Stomach (tissue), 9 donors: ENCODE measurements around the gene SOCS3. TPM values are rescaled to one million over a fixed set of nuclear protein-coding genes. Genes with fewer than 3 reads are reported as not detected.

Source experiments
- DNase-seq, 2 donors: peaks; one replicate each; pipeline versions ENCODE4 v3.0.0 to v3.0.0-alpha.2; 2013 to 2019
- H3K27ac ChIP-seq, 5 donors: fragments of 200-600 bp in 4 of 5; sonication (generic) in 4 of 5; one replicate each; pipeline ENCODE4 v1.5.1; 2013 to 2019; ENCODE audit warnings: mild to moderate bottlenecking in 1 of 5, moderate library complexity in 1 of 5
- H3K27me3 ChIP-seq, 3 donors: fragments of 200-600 bp; sonication (generic); one replicate each; pipeline ENCODE4 v1.5.1; 2017 to 2019; ENCODE audit warnings: mixed run types in 1 of 3
- H3K36me3 ChIP-seq, 4 donors: fragments of 200-600 bp; sonication (generic); 1 replicate in 3 of 4; 2 replicates in 1 of 4; pipeline ENCODE4 v1.5.1; 2016 to 2019
- H3K4me1 ChIP-seq, 4 donors: fragments of 200-600 bp; sonication (generic); one replicate each; pipeline ENCODE4 v1.5.1; 2016 to 2019
- H3K4me3 ChIP-seq, 4 donors: fragments of 200-600 bp; sonication (generic) in 3 of 4; one replicate each; pipeline ENCODE4 v1.5.1; 2016 to 2019; ENCODE audit warnings: mild to moderate bottlenecking in 1 of 4
- H3K9me3 ChIP-seq, 4 donors: fragments of 200-600 bp; sonication (generic); one replicate each; pipeline ENCODE4 v1.5.1; 2016 to 2019
- CTCF ChIP-seq, 7 experiments: fragments of 450-650 bp in 4 of 7; fragments of 200-600 bp in 3 of 7; sonication (generic) in 3 of 7; IDR thresholded peaks; one replicate each; pipeline ENCODE4 v1.5.1; 2016 to 2019; ENCODE audit warnings: antibody characterized with exemption in 7 of 7, control low read depth in 2 of 7, mild to moderate bottlenecking in 1 of 7
- EP300 ChIP-seq: sonication (generic); formaldehyde crosslinking; IDR thresholded peaks from one replicate; pipeline ENCODE4 v1.6.1; 2017; ENCODE audit warnings: antibody characterized with exemption
- POLR2A ChIP-seq, 4 donors: fragments of 450-650 bp; IDR thresholded peaks; one replicate each; pipeline ENCODE4 v1.6.1; 2016; ENCODE audit warnings: antibody characterized with exemption in 4 of 4, control low read depth in 2 of 4, mild to moderate bottlenecking in 1 of 4, moderate library complexity in 1 of 4
- POLR2AphosphoS5 ChIP-seq, 3 donors: sonication (generic); formaldehyde crosslinking; IDR thresholded peaks; one replicate each; pipeline ENCODE4 v1.6.1; 2016; ENCODE audit warnings: antibody characterized with exemption in 3 of 3
- WGBS, 5 donors: extraction: QIAGEN DNeasy Blood & Tissue Kit in 3 of 5; methylation state at CpG; one replicate each; pipeline versions ENCODE4 v1.1.5 to v1.1.7; 2013 to 2018; 5-methylcytosine and 5-hydroxymethylcytosine counted together
- intact Hi-C: fragments of 100-400 bp; cut with DNase I; formaldehyde crosslinking; loops from one replicate; pipeline ENCODE4 v1.15.1; 2023; ENCODE audit warnings: low total_unique reads
- polyA plus RNA-seq, 3 donors: library from polyadenylated mRNA; stranded (reverse); fragments of 200-250 nt; gene quantifications; one replicate each; pipeline ENCODE4 v1.2.3, GENCODE V29; 2013
- total RNA-seq, 5 donors: library from RNA; depleted of rRNA; stranded (reverse); fragments of >200 nt; gene quantifications; one replicate each; pipeline versions ENCODE4 v1.1.0 to v1.2.3, GENCODE V29; 2014 to 2016
- donor health status: healthy with polysubstance abuse.
- donor health status: Bipolar disorder and iron deficiency.
- donor health status: healthy.

The SOCS3 gene
- total and polyA plus RNA-seq, 8 donors, result 18.7 to 62.9 (median 50.1) TPM

- H3K36me3 ChIP-seq, result peaks cover 0 to 3% (median 0%) of the 10 kb centered on the region in 4 donors
- no peak for DNase-seq
- peak overlapping the region; percentile 51 to 95 (median 82) for H3K27ac ChIP-seq
- TF ChIP-seq CTCF (IDR thresholded peaks at IDR 0.05) (no peak), POLR2A (IDR thresholded peaks at IDR 0.05) (no peak), POLR2AphosphoS5 (IDR thresholded peaks at IDR 0.05) (no peak), EP300 (no peak)
- H3K9me3 ChIP-seq, result no peaks in the 10 kb centered on the region
- H3K27me3 ChIP-seq, result no peaks in the 10 kb centered on the region
- no peak overlapping the region for H3K4me3 ChIP-seq
- WGBS, 5 donors, result 69 to 82% (median 81%) methylated on average over 23 of the region's 23 CpGs
- intact Hi-C loops, result no loop called here
- peaks cover 66 to 100% (median 82%) of the 10 kb centered on the region in 4 donors for H3K4me1 ChIP-seq
Observed at GRCh38 chr17:78384479-78385175, 24.8 kb upstream of the SOCS3 start.

- Histone ChIP-seq H3K4me3 (no peak overlapping the region), H3K9me3 (no peaks in the 10 kb centered on the region), H3K4me1 (peaks cover 67 to 99% (median 86%) of the 10 kb centered on the region in 4 donors), H3K27me3 (no peaks in the 10 kb centered on the region), H3K27ac (peak overlapping the region in 4 of 5 donors; percentile 81 to 95 (median 88)), H3K36me3 (peaks cover 0 to 3% (median 0%) of the 10 kb centered on the region in 4 donors)
- DNase-seq, result peak; percentile 57 to 71
- intact Hi-C loops, result no loop called here
- WGBS, 5 donors, result 42 to 58% (median 48%) methylated on average over 15 of the region's 15 CpGs
- TF ChIP-seq POLR2AphosphoS5 (IDR thresholded peaks at IDR 0.05), result peak; percentile 63 to 91 (median 71)
- TF ChIP-seq CTCF (IDR thresholded peaks at IDR 0.05), result no peak
- TF ChIP-seq POLR2A (IDR thresholded peaks at IDR 0.05), result no peak
- peak; percentile 84 for TF ChIP-seq EP300
Observed at GRCh38 chr17:78383725-78384471, 24.0 kb upstream of the SOCS3 start.

- peaks cover 0 to 3% (median 0%) of the 10 kb centered on the region in 4 donors for H3K36me3 ChIP-seq
- 55 to 63% (median 61%) methylated on average over 12 of the region's 12 CpGs for WGBS, 5 donors
- peak overlapping the region in 1 of 4 donors; percentile 6 for H3K4me3 ChIP-seq
- no peaks in the 10 kb centered on the region for H3K9me3 ChIP-seq
- no peaks in the 10 kb centered on the region for H3K27me3 ChIP-seq
- intact Hi-C loops, result no loop called here
- TF ChIP-seq CTCF (IDR thresholded peaks at IDR 0.05) (no peak), EP300 (no peak), POLR2A (IDR thresholded peaks at IDR 0.05) (no peak)
- peak overlapping the region; percentile 55 to 95 (median 81) for H3K27ac ChIP-seq
- peaks cover 59 to 86% (median 75%) of the 10 kb centered on the region in 4 donors for H3K4me1 ChIP-seq
- DNase-seq, result no peak
Observed at GRCh38 chr17:78381601-78382232, 21.8 kb upstream of the SOCS3 start.

- Histone ChIP-seq H3K4me3 (peak overlapping the region in 1 of 4 donors; percentile 97), H3K36me3 (peaks cover 0 to 3% (median 0%) of the 10 kb centered on the region in 4 donors), H3K4me1 (peaks cover 47 to 81% (median 65%) of the 10 kb centered on the region in 4 donors), H3K9me3 (no peaks in the 10 kb centered on the region), H3K27me3 (no peaks in the 10 kb centered on the region), H3K27ac (peak overlapping the region in 4 of 5 donors; percentile 92 to 95 (median 94))
- WGBS, 5 donors, result 77 to 84% (median 80%) methylated on average over 5 of the region's 5 CpGs
- DNase-seq, result no peak
- intact Hi-C loops, result no loop called here
- TF ChIP-seq POLR2A (IDR thresholded peaks at IDR 0.05) (no peak), POLR2AphosphoS5 (IDR thresholded peaks at IDR 0.05) (no peak), EP300 (no peak), CTCF (IDR thresholded peaks at IDR 0.05) (no peak)
Observed at GRCh38 chr17:78380370-78380769, 20.5 kb upstream of the SOCS3 start.
